ENCODE results near the gene TPPP3.

TPPP3 gene

DNA sequence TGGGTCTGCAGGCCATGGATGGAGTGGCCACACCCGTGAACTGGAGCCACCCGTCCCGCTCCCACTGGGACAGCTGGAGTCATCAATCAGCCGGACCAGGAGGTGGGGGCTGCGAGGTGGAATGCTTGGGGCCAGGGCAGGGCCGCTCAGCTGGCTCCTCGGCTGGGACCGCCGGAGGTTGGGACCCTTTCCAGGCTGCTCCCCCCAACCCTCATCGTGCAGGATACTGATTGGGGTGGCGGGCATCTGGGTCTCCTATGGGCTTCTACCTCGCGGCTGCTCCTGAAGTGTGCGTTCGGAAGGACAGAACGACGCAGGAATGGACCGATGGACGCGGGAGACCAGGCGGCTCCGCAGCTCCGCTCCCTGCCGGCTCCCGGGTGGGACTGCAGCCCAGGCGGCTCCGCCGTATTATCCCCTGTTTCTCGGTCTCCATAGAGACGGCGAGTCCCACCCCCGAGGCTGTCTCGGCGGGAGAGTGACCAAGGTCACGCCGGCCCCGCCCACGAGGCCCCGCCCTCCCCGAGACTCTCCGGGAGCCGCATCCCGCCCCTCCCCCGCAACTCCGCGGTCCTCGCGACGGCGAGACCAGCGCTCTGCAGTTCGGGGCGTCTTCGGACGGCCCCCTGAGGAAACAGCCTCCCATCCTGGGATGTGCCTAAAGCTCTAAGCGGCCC is at the start of gene TPPP3:
TPPP3 (minus strand) TSS at position 388 of the 677 bp plus-strand sequence. CDS start 2,387 bp downstream, outside the sequence.
- H3K27ac ChIP-seq: no peak within 1 kb of the TSS

DNA sequence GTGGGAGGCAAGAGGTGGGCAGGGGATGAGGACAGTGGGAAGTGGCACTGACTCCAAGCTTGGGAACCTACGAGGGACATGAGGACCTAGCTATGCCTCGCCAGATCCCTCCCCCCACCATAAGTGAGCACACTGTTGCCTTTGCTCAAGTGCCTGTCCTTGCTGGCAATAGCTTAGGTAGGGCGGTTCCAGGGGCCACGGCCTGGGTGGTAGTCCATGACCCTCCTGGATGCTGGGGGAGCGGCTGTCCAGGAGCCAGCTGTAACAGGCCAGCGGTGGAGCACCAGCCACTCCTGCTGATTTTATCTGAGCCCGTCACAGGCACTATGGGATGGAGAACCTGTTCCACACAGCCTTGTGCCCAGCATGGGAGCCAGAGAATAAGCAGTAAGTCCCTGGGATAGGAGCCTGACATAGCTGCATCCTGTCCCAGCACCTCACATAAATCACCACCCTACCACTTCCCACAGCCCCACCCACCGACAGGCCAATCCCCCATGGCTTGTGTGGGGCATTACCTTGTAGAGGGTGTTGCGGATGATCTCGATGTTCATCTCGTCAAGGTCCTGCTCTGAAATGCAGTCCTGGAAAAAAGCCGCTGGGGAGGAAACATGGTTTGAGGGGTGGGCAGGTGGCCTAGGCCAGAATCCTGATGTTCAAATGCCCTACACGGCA is 49.4 kb upstream of the TPPP3 start:
- DNase-seq (ENCODE audit: low read depth, low spot score): no peak
- H3K27ac ChIP-seq: no peak overlapping the region

More for the DNA sequence above, at the start of gene TPPP3:
- DNase-seq (ENCODE audit: low read depth, low spot score): no peak

DNA sequence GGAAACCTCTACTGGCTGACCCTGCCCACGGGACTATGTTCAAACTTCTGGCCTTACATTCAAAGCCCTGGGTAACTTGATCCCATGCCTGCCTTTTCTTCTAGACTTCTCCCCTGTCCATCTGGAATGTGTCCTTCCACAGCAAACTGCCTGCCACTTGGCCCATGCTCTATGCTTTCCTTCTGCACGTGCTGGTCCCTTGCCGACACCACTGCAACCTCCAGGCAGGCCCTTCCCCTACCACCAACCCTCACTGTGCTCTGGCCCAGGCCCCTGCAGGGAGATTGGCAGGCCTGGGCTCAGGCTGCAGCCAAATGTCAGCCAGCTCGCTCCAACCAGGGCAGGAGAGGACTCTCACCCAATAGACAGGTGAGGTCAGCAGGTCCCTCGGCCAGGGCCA is 48.6 kb upstream of the TPPP3 start:
- no peak for DNase-seq (ENCODE audit: low read depth, low spot score)
- H3K27ac ChIP-seq: no peak overlapping the region

DNA sequence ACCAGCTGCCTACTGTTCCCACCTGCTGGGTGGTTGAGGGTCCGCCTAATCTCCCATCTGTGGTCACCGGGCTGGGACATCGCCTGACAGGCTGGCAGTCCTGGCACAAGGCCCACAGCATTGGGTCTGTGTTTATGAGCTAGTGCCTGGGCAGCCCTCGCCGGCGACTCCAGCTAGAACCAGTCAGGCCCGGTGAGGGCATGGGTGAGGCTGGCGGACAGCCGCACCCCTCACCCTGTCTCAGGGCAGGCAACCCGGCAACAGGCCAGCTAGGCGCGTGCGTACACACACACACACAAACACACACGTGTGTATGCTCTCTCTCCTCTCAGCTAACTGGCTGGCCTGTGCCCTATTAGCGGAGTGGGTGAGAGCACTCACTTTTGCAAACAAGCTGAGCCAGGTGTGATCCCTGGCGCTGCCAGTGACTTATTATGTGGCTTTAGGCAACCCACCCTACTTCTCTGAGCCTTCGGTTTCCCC is 48.0 kb upstream of the TPPP3 start:
- DNase-seq (ENCODE audit: low read depth, low spot score): no peak
- H3K27ac ChIP-seq: no peak overlapping the region

DNA sequence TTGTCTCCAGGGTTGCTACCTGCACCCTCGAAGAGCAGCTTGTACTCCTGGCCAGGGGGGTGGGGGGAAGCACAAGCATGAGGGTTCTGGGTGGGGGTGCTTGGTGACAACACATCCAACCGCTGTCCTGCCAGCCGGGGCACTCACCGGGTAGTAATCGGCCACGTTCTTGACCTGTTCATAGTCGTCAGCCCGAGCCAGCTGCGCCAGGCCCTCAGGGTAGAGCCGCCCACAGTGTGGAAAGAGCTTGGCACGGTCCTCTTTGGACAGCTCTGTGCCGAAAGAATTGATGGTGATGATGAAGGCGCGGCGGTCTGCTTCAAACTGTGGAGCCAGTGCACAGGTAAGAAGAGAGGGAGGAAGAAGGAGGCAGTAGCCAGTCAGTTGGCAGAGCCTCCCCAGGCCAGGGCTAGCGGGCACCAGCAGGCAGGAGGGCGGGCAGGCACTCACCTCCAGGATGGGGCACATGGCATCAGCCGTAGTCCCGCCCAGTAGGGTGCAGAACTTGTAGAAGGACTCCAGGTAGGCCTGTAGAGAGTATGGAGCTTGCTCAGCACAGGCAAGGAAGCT is 45.6 kb upstream of the TPPP3 start:
- no peak for DNase-seq (ENCODE audit: low read depth, low spot score)

DNA sequence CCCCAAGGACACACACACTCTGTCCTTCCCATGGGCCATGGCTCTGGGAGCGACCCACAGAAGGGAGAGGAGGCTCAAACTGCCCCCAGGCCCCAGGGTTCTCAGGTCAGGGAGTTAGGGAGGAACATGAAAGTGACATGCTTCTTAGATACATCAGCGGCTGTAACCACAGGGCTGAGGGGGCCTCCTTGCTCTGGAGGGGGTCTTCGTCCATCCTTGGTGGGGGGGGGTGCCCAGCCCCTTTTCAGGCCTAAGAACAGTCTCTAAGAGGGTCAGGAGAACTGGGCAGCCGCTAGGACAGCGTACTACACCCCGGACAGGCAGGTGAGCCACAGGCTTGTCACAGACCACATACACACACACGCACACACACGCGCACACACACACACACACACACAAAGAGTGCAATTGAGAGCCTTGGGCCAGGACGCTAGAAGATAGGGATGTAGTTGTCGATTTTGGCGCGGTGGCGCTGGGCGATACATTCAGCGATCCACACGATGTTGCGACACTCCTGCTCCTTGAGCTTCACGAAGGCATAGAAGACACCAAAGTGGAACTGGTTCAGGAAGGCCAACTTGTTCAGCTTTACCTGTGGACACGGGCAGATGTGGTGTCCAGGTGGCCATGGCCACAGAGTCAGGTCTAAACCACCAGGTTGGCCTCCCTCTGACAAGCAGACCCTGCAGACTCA is 44.9 kb upstream of the TPPP3 start:
- no peak for DNase-seq (ENCODE audit: low read depth, low spot score)
- H3K27ac ChIP-seq: no peak overlapping the region

More for the DNA sequence above, 45.6 kb upstream of the TPPP3 start:
- no peak overlapping the region for H3K27ac ChIP-seq

DNA sequence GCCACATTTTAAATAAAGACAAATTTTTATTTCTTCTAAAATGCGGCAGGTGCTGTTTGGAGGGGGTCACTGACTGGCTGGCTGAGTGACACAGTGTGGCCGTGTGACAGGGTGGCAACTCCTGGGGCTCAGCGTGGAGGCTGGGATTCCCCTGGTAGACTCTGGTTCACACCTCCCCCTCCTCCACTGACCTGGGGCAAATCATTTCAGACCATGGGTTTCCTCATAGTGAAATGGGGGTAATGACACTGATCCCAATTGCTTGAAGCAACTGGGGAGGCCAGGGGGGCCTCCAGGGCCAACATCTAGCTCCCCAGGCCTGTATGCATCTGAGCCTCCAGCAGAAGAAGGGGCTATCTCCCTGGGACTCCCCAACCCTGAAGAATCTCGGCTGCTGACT is 44.2 kb upstream of the TPPP3 start:
- no peak for DNase-seq (ENCODE audit: low read depth, low spot score)
- no peak overlapping the region for H3K27ac ChIP-seq

DNA sequence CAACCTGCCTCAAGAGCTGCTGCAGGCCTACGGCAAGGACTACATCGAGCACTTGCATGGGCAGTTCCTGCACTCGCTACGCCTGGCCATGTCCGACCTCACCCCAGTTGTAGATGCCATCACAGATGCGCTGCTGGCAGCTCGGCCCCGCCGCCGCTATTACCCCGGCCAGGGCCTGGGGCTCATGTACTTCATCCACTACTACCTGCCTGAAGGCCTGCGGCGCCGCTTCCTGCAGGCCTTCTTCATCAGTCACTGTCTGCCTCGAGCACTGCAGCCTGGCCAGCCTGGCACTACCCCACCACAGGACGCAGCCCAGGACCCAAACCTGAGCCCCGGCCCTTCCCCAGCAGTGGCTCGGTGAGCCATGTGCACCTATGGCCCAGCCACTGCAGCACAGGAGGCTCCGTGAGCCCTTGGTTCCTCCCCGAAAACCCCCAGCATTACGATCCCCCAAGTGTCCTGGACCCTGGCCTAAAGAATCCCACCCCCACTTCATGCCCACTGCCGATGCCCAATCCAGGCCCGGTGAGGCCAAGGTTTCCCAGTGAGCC is 43.4 kb upstream of the TPPP3 start:
- no peak overlapping the region for H3K27ac ChIP-seq
- no peak for DNase-seq (ENCODE audit: low read depth, low spot score)

DNA sequence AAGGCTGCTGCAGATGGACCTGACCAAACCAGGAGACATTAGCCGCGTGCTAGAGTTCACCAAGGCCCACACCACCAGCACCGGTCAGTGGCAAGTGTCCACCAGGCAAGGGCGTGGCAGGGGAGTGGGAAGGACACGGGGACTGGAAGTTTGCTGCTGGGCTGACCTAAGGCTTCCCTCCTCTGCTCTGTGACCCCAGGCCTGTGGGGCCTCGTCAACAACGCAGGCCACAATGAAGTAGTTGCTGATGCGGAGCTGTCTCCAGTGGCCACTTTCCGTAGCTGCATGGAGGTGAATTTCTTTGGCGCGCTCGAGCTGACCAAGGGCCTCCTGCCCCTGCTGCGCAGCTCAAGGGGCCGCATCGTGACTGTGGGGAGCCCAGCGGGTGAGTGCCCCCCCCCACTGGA is 42.5 kb upstream of the TPPP3 start:
- DNase-seq (ENCODE audit: low read depth, low spot score): no peak
- no peak overlapping the region for H3K27ac ChIP-seq

DNA sequence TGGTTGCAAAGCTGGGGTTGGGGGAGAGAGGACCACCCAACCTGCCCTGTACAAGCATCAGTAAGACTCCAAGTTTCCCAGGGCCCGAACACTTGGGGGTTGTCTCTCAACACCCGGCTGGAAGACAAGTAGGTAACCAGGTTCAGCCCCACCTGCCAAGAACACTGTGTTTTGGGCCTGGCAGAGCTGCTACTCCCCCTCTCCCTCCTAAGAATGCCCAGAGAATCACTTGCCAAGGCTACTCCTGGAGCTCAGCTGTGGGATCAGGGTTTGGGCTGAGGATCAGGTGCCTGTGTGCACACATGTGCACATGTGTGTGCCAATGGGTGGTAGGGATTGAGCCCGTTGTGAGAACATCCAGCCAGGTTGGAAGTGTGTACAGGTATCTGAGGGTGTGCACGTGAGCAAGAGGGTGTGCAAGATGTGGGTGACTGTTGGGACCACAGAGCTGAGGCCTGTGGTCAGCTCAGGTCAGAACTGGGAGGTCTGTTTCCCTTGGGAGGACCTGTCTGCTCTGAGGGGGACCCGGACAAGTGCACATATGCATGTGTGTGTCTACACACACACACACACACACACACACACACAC is 39.9 kb upstream of the TPPP3 start:
- no peak overlapping the region for H3K27ac ChIP-seq
- no peak for DNase-seq (ENCODE audit: low read depth, low spot score)

DNA sequence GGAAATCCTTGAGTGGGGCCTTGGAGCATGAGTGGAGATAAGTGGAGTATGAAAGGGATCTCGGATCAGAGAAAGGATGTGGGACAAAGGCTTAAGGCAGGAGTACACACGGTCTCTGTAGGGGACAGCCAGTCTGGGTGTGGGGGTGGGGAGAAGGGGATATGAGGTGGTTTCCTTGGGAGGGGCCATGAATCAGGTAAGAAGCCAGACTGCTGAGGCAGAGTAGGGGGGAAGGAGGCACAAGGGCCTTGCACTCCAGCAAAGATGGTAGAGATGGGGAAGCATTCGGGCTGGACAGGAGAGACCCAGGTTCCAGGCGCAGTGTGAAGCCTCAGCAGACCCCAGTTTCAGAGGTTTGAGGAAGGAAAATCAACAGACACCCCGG is 39.2 kb upstream of the TPPP3 start:
- no peak overlapping the region for H3K27ac ChIP-seq
- no peak for DNase-seq (ENCODE audit: low read depth, low spot score)

DNA sequence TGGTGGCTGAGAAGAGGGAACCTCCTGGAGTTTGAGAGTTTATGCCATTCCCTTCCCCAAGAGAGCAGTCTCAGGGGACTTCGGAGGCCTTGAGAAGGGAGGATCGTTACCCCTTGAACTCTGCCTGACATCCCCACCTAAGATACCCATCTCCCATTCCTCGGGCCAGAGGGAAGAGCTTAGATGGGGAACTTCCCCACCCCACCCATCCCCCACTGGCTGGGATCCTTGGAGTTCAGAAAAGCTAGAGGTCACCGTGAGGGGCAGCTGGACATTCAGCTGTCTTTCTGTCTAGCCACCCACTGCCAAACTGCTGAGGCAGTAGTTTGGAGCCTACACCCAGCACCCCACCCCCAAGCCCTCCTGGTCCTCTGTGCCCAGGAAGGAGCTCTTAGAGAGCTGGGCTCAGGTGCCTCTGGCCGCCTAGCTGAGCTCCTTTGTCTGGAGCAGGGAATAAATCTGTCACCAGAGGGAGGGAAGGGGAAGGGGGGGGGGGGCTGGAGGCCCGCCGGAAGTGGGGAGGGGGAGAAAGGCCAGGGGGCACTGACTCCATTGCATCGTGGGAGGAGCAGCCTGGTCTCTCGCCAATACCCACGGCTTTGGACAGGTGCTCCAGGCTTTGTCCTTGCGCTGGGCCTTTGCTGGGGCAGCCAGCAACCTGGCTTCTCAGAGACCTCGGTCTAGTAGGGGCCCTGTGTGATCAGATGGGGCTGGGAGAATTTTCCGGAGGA is 38.6 kb upstream of the TPPP3 start:
- DNase-seq (ENCODE audit: low read depth, low spot score): no peak
- H3K27ac ChIP-seq: no peak overlapping the region

DNA sequence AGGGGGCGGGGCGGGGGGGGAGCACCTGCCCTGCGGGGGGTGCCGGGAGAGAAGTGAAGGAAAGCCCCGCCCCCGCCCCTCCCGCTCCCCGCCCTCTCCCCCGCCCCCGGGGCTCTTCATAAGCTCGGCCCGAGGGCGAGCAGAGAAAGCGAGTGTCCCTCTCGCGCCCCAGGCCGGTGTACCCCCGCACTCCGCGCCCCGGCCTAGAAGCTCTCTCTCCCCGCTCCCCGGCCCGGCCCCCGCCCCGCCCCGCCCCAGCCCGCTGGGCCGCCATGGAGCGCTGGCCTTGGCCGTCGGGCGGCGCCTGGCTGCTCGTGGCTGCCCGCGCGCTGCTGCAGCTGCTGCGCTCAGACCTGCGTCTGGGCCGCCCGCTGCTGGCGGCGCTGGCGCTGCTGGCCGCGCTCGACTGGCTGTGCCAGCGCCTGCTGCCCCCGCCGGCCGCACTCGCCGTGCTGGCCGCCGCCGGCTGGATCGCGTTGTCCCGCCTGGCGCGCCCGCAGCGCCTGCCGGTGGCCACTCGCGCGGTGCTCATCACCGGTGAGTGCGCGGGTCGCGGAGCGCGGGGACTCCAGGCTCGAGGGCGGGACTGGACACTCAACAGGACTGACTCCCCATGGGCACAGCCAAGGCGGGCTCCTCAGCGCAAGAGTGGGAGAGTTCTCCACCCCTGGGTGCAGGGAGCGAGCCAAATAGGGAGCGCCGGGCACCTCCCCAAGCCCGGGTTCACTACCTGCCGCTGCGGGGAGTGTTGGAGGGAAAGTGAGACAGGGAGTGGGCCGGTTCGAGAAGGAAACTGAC is 37.9 kb upstream of the TPPP3 start, which contains the start of gene HSD11B2:
HSD11B2 (plus strand) TSS at position 145 of the 798 bp plus-strand sequence; CDS start at position 273, 128 bp downstream.
- no peak for DNase-seq (ENCODE audit: low read depth, low spot score)
- no peak within 1 kb of the TSS for H3K27ac ChIP-seq

DNA sequence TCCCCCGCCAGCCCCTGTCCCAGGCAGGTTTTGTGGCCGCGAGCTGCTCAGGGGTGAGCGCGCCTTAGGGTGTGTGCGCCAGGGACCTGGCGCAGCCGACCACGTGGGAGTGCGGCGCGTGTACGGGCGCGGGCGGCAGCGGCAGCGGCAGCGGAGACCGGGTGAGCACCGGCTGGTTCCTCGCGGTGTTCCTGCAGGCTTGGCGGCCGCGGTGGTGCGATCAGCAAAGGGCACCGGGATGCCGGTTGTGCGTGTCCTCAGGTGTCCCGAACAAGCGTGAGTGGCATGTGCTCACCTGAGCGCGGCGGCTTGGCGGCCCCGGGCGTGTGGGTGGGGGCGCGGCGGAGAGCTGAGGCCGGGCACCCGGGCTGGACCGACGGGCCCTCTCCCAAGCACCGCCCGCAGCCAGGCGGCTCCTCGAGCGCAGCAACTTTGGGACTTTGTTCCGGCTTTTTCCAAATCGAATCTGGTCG is 37.2 kb upstream of the TPPP3 start:
- H3K27ac ChIP-seq: no peak overlapping the region
- no peak for DNase-seq (ENCODE audit: low read depth, low spot score)

DNA sequence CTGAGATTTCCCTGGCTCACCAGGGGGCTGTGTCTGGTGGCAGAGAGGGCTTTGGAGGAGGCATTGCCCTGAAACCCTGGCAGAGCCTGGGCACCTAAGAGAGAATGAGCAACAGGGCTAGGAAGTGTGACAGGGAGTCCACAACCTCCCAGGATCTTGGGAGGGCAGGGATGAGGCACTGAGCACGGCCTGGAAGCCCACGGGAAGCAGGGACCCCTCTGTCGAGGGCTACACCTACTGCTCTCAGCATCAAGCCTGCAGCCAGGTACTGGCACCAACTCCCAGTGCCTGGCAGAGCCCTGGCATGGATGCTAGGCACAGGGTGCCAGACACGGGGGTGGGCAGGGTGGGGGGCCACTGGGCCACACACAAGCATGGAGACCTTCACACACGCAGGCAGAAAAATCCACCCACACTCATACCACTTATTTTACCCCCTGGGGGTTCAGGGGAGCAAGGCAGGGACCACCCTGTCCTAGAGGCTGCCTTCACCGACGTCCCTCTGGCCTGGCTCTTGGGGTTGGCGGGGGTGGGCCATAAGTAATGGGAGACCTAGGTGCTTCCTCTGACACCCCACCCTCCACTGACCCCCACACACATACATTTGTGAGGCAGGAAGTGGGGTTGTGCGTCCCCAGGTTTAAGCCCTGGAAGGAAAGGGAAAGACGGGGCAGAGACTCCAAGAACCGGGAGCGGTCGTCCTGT is 36.7 kb upstream of the TPPP3 start:
- DNase-seq (ENCODE audit: low read depth, low spot score): no peak
- H3K27ac ChIP-seq: no peak overlapping the region

DNA sequence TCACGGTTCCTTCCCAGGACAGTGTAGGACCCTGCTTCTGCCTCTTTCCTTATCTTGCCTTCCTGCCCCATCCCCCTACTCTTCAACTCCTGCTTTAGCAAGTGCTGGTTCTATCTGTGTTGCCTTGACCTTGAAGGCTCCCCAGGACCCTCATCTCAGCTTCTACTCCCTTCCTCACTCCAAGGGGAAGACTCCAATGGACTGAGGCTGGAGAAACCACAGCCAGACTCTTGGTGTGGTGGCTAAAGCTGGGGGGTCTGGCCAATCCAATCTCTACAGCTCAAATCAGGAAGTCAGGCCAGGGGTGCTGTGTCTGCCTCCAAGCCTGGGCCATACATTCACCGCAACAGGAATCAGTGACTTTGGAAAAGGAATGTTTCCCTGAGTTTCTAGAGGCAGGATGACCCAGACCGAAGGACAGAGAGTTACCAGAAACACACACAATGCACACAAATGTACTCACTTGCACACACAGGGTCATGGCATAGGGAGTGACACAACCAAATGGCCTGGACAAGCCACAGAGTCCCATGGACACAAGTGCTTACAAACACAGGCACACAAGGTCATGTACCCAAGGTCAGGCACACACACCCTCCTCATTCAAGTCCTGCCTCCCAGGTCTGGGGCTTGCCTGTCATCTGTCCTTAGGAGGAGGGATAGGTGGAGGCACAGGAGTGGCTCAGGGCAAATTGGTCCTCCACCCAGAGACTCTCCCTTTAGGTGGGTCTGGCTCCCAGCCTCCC is 35.9 kb upstream of the TPPP3 start:
- DNase-seq (ENCODE audit: low read depth, low spot score): no peak
- H3K27ac ChIP-seq: no peak overlapping the region

DNA sequence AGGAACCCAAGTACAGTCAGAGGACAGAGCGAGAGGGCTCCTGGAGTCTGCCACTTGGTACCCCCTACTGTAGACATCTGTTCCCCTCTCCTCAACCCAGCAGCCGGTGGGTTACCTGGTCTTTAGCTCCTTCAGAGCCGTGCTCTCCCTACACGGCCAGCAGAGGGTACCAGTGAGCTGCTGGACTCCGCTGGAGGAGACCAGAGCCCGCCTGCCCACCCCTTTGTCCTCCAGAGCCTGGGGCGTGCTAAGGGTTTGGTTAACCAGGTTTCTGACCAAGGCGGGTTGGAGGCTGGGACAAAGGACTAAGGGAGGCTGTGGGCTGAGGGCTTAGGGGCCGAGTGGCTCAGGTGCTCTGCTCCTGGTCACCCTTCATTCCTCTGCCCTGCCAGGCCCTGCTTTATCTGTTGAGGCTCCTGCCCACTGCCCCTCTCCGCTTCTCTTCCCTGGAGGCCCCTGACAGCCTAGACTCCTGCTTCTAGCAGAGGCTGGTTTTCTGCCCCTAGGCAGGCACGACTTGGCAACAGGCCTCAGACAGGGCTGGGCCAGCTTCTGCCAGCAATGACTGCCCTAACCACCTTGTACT is 34.9 kb upstream of the TPPP3 start:
- no peak overlapping the region for H3K27ac ChIP-seq
- DNase-seq (ENCODE audit: low read depth, low spot score): no peak

All from epithelial cell of prostate (primary cell).